K562 (cell line): Measurements from ENCODE around the gene OPN1LW. TPM values are rescaled to one million over a fixed set of nuclear protein-coding genes. Genes with fewer than 3 reads are reported as not detected.
A peak's percentile ranks its signal among the peaks of the same experiment; 100 is the strongest.

Experiments
- CREM ChIP-seq: IDR thresholded peaks from 2 replicates; pipeline ENCODE4 v1.6.1; 2014; ENCODE audit warnings: antibody characterized with exemption, low read depth
- CTCFL ChIP-seq: IDR thresholded peaks from 2 replicates; pipeline ENCODE4 v1.6.1; 2011; ENCODE audit warnings: borderline replicate concordance, low read depth, mild to moderate bottlenecking, moderate library complexity, low read length; ENCODE audit not compliant: insufficient read depth, poor library complexity, severe bottlenecking
- DDX20 ChIP-seq: fragments of 450-650 bp; IDR thresholded peaks from 2 replicates; pipeline ENCODE4 v1.6.1; 2016; ENCODE audit warnings: missing genetic modification characterization, low read depth, mild to moderate bottlenecking, missing compliant biosample characterization, moderate library complexity
- GTF2E2 ChIP-seq: fragments of 200-800 bp; sonication (Bioruptor generic); IDR thresholded peaks from 2 replicates; pipeline ENCODE4 v1.6.1; 2016; ENCODE audit warnings: missing genetic modification characterization, missing compliant biosample characterization
- HEY1 ChIP-seq: fragments of 250-450 bp; sonication (Bioruptor Pico); IDR thresholded peaks from 2 replicates; pipeline ENCODE4 v1.5.0; 2020; ENCODE audit warnings: mild to moderate bottlenecking, moderate library complexity, borderline replicate concordance
- IRF1 ChIP-seq: sonication (generic); formaldehyde crosslinking; IDR thresholded peaks from 2 replicates; pipeline ENCODE4 v1.8.0; 2022; ENCODE audit warnings: missing genetic modification reagents, mild to moderate bottlenecking, borderline replicate concordance
- KAT2B ChIP-seq: IDR thresholded peaks from one replicate; pipeline ENCODE4 v1.6.1; 2012; ENCODE audit warnings: low read depth, mild to moderate bottlenecking, control low read depth, inconsistent platforms, low read length, moderate library complexity
- MNT ChIP-seq, 2 experiments: fragments of 450-650 bp; conservative IDR thresholded peaks; 2 replicates each; pipeline ENCODE4 v1.6.1; 2017; ENCODE audit warnings: mild to moderate bottlenecking in 2 of 2, moderate library complexity in 2 of 2
- NONO ChIP-seq, 2 experiments: fragments of 200-400 bp in 1 of 2; fragments of 450-650 bp in 1 of 2; formaldehyde crosslinking in 1 of 2; IDR thresholded peaks; 2 replicates each; pipeline ENCODE4 v1.6.1; 2017; ENCODE audit warnings: low read depth in 2 of 2, mild to moderate bottlenecking in 2 of 2, moderate library complexity in 2 of 2, low read length in 1 of 2
- PHB ChIP-seq: fragments of 250-450 bp; sonication (Bioruptor Pico); IDR thresholded peaks from 2 replicates; pipeline ENCODE4 v1.5.0; 2021
- RBFOX2 ChIP-seq: fragments of 200-400 bp; formaldehyde crosslinking; IDR thresholded peaks from 2 replicates; pipeline ENCODE4 v1.6.1; 2017; ENCODE audit warnings: low read depth, mild to moderate bottlenecking, low read length, moderate library complexity
- RFX1 ChIP-seq: fragments of 450-650 bp; IDR thresholded peaks from 2 replicates; pipeline ENCODE4 v1.6.1; 2016; ENCODE audit warnings: mild to moderate bottlenecking, moderate library complexity
- THRAP3 ChIP-seq: fragments of 450-650 bp; IDR thresholded peaks from 2 replicates; pipeline ENCODE4 v1.6.1; 2016; ENCODE audit warnings: mild to moderate bottlenecking, inconsistent platforms, borderline replicate concordance
- ZBTB2 ChIP-seq: fragments of 450-650 bp; IDR thresholded peaks from 2 replicates; pipeline ENCODE4 v1.6.1; 2016; ENCODE audit warnings: antibody characterized with exemption
- ZBTB34 ChIP-seq: fragments of 250-450 bp; sonication (Bioruptor Pico); IDR thresholded peaks from 2 replicates; pipeline ENCODE4 v1.8.0; 2021; ENCODE audit warnings: mild to moderate bottlenecking, moderate library complexity
- ZBTB8A ChIP-seq: fragments of 450-650 bp; IDR thresholded peaks from 2 replicates; pipeline ENCODE4 v1.6.1; 2018; ENCODE audit warnings: mild to moderate bottlenecking, moderate library complexity; ENCODE audit not compliant: partially characterized antibody
- ZBTB9 ChIP-seq: fragments of 450-650 bp; formaldehyde crosslinking; IDR thresholded peaks from 2 replicates; pipeline ENCODE4 v1.4.0; 2020; ENCODE audit warnings: mild to moderate bottlenecking, moderate library complexity
- ZNF121 ChIP-seq: sonication (generic); formaldehyde crosslinking; conservative IDR thresholded peaks from 2 replicates; pipeline ENCODE4 v1.8.0; 2022; ENCODE audit warnings: missing genetic modification reagents
- polyA plus RNA-seq, 8 experiments: library from polyadenylated mRNA; depleted of rRNA in 4 of 8; stranded (reverse) in 5 of 8; unstranded in 3 of 8; fragments of >200 nt; fragmentation: Nextera tagmentation in 2 of 8; fragmentation: Illumina TruSeq in 1 of 8; extraction: Ambion mirVana in 2 of 8; extraction: Trizol in 1 of 8; gene quantifications; 2 replicates each; pipeline versions ENCODE4 v1.2.1 to v1.2.3, GENCODE V29; 2011 to 2014; ENCODE audit warnings: inconsistent platforms in 1 of 8, missing spikeins in 1 of 8
- total RNA-seq, 7 experiments: library from RNA; depleted of rRNA in 6 of 7; stranded (reverse); fragments of >200 nt in 6 of 7; fragmentation: Illumina TruSeq in 2 of 7; extraction: Trizol in 2 of 7; gene quantifications; 2 replicates each; pipeline versions ENCODE4 v1.2.1 to v1.2.3, GENCODE V29; 2011 to 2021; ENCODE audit warnings: low replicate concordance in 1 of 7

OPN1LW gene
- total and polyA plus RNA-seq, 9 of the 15 experiments (the other 6 are each of a cell fraction or from before 2014, with no cell fraction given) = 0.04 TPM; not detected in 8

GRCh38 chrX:154097003-154097588 is 46.9 kb upstream of the OPN1LW start (continued):
- TF ChIP-seq ZBTB8A (no peak), IRF1 (CRISPR knock-in tag) (no peak), ZBTB34 (CRISPR knock-in tag) (no peak), GTF2E2 (tag) (no peak; the same call in 1 of the 2 replicates), DDX20 (tag) (no peak), PHB (CRISPR knock-in tag) (no peak), THRAP3 (no peak), MNT (conservative IDR thresholded peaks at IDR 0.05) (no peak), CTCFL (peak; percentile 34), RFX1 (no peak), ZBTB9 (CRISPR knock-in tag) (no peak), NONO (IDR thresholded peaks at IDR 0.05; ENCODE audit: low read depth in 2 of 2, low read length in 1 of 2) (peak in 1 of 2 experiments; percentile 26; a peak in 1 of 4 replicates), RBFOX2 (peak; percentile 75), CREM (no peak), HEY1 (CRISPR knock-in tag) (no peak), KAT2B (no peak), ZNF121 (CRISPR knock-in tag) (no peak), ZBTB2 (no peak)
